CD4-positive, alpha-beta memory T cell (primary cell): ENCODE results near the gene ROPN1L. TPM values are rescaled to one million over a fixed set of nuclear protein-coding genes. Genes with fewer than 3 reads are reported as not detected.
"Not testable (repeated sequence)": the region's sequence is repeated elsewhere in the genome, so short reads cannot be mapped to it uniquely, and the experiment has no call there.

Experiments used
- CTCF ChIA-PET: fragments of 350-600 bp; sonication (Branson Sonifier 250); formaldehyde crosslinking; loops from one replicate; lab custom pipeline; 2021; ENCODE audit warnings: inconsistent platforms; ENCODE audit not compliant: partially characterized antibody; lab: Charles Lee
- POLR2A ChIA-PET: fragments of 350-600 bp; sonication (Branson Sonifier 250); formaldehyde crosslinking; loops from one replicate; lab custom pipeline; 2021; ENCODE audit not compliant: partially characterized antibody; lab: Charles Lee
- DNase-seq, 5 donors: peaks; one replicate each; pipeline versions ENCODE4 v3.0.0 to v3.0.0-alpha.2; 2020 to 2022; ENCODE audit warnings: mixed read lengths in 1 of 5
- H3K27ac ChIP-seq: one replicate; pipeline ENCODE4 v1.7.0; 2013; ENCODE audit warnings: low read depth, low read length
- H3K27me3 ChIP-seq: 2 replicates; pipeline ENCODE4 v1.7.0; 2013; ENCODE audit warnings: mild to moderate bottlenecking, low read length, moderate library complexity; ENCODE audit not compliant: insufficient read depth
- H3K36me3 ChIP-seq: 2 replicates; pipeline ENCODE4 v1.7.0; 2013; ENCODE audit warnings: mild to moderate bottlenecking, low read length, moderate library complexity; ENCODE audit not compliant: insufficient read depth
- H3K4me1 ChIP-seq: 2 replicates; pipeline ENCODE4 v1.7.0; 2013; ENCODE audit warnings: mild to moderate bottlenecking, low read length, moderate library complexity; ENCODE audit not compliant: insufficient read depth
- H3K4me3 ChIP-seq, 2 donors: one replicate each; pipeline ENCODE4 v1.7.0; 2013; ENCODE audit warnings: low read length in 2 of 2, mild to moderate bottlenecking in 1 of 2
- H3K9me3 ChIP-seq, 2 donors: one replicate each; pipeline ENCODE4 v1.7.0; 2013; ENCODE audit warnings: low read length in 2 of 2, control low read depth in 1 of 2; ENCODE audit not compliant: control insufficient read depth in 1 of 2
- H3K27ac Mint-ChIP-seq, 7 donors: one replicate each; pipeline ENCODE4 v1.8.0; 2020 to 2021; ENCODE audit warnings: mixed read lengths in 7 of 7, mild to moderate bottlenecking in 6 of 7, inconsistent platforms in 3 of 7, moderate library complexity in 3 of 7
- H3K27me3 Mint-ChIP-seq, 2 donors: one replicate each; pipeline ENCODE4 v1.8.0; 2020 to 2021; ENCODE audit warnings: mixed read lengths in 2 of 2
- H3K36me3 Mint-ChIP-seq, 2 donors: one replicate each; pipeline ENCODE4 v1.8.0; 2020 to 2021; ENCODE audit warnings: mixed read lengths in 2 of 2, inconsistent platforms in 1 of 2, mild to moderate bottlenecking in 1 of 2
- H3K4me1 Mint-ChIP-seq, 4 donors: one replicate each; pipeline ENCODE4 v1.8.0; 2020 to 2021; ENCODE audit warnings: mixed read lengths in 4 of 4, mild to moderate bottlenecking in 1 of 4
- H3K4me3 Mint-ChIP-seq, 8 donors: one replicate each; pipeline ENCODE4 v1.8.0; 2020 to 2021; ENCODE audit warnings: mixed read lengths in 8 of 8, mild to moderate bottlenecking in 7 of 8, moderate library complexity in 6 of 8, inconsistent platforms in 3 of 8
- H3K9me3 Mint-ChIP-seq, 8 donors: one replicate each; pipeline ENCODE4 v1.8.0; 2020 to 2021; ENCODE audit warnings: mixed read lengths in 8 of 8, mild to moderate bottlenecking in 5 of 8, inconsistent platforms in 3 of 8, moderate library complexity in 1 of 8
- intact Hi-C: fragments of 100-400 bp; cut with micrococcal nuclease; formaldehyde crosslinking; loops from one replicate; pipeline ENCODE4 v1.15.1; 2023
- polyA plus RNA-seq, 2 donors: library from polyadenylated mRNA; unstranded; fragments of 300-500 nt; fragmentation: Illumina TruSeq; gene quantifications; one replicate each; pipeline ENCODE4 v1.2.3, GENCODE V29; 2021
- total RNA-seq, 2 experiments: library from RNA; stranded (reverse); gene quantifications; one replicate each; pipeline ENCODE4 v1.2.3, GENCODE V29; 2021

Gene ROPN1L
- total and polyA plus RNA-seq, 4 experiments from 2014 or later: 0.42 to 6.5 (median 2.1) TPM

GRCh38 chr5:10491673-10492026, 50.0 kb downstream of the ROPN1L start:
- intact Hi-C loops: no loop called here
- Mint-ChIP-seq H3K36me3 (peaks cover 0 to 9% of the 10 kb centered on the region in 2 donors), H3K27ac (no peak overlapping the region), H3K4me3 (no peak overlapping the region), H3K9me3 (peaks cover 0 to 19% (median 13%) of the 10 kb centered on the region in 8 donors), H3K4me1 (peaks cover 6 to 29% (median 21%) of the 10 kb centered on the region in 4 donors), H3K27me3 (no peaks in the 10 kb centered on the region)
- no peaks in the 10 kb centered on the region for H3K9me3 ChIP-seq
- peaks cover 13% of the 10 kb centered on the region for H3K4me1 ChIP-seq
- no peak for DNase-seq
- no peak overlapping the region for H3K27ac ChIP-seq
- H3K27me3 ChIP-seq: no peaks in the 10 kb centered on the region
- POLR2A ChIA-PET: no interaction called here
- H3K36me3 ChIP-seq: no peaks in the 10 kb centered on the region
- CTCF ChIA-PET: no interaction called here
- no peak overlapping the region for H3K4me3 ChIP-seq

GRCh38 chr5:10493884-10494283, 52.2 kb downstream of the ROPN1L start:
- Mint-ChIP-seq H3K4me1 (peaks cover 6 to 24% (median 15%) of the 10 kb centered on the region in 4 donors), H3K4me3 (no peak overlapping the region), H3K36me3 (peaks cover 0 to 9% of the 10 kb centered on the region in 2 donors), H3K27me3 (no peaks in the 10 kb centered on the region), H3K27ac (no peak overlapping the region), H3K9me3 (peaks cover 0 to 19% (median 13%) of the 10 kb centered on the region in 8 donors)
- H3K27me3 ChIP-seq: no peaks in the 10 kb centered on the region
- intact Hi-C loops: no loop called here
- CTCF ChIA-PET: no interaction called here
- DNase-seq: no peak
- H3K4me1 ChIP-seq: peaks cover 13% of the 10 kb centered on the region
- H3K27ac ChIP-seq: no peak overlapping the region
- POLR2A ChIA-PET: no interaction called here
- no peaks in the 10 kb centered on the region for H3K9me3 ChIP-seq
- H3K36me3 ChIP-seq: no peaks in the 10 kb centered on the region
- no peak overlapping the region for H3K4me3 ChIP-seq

GRCh38 chr5:10494497-10494896, 52.8 kb downstream of the ROPN1L start:
- H3K4me1 Mint-ChIP-seq: peaks cover 6 to 19% (median 12%) of the 10 kb centered on the region in 4 donors
- H3K27me3 Mint-ChIP-seq, H3K9me3 ChIP-seq, CTCF ChIA-PET, POLR2A ChIA-PET, H3K27ac Mint-ChIP-seq, H3K36me3 Mint-ChIP-seq, H3K4me3 ChIP-seq, DNase-seq, intact Hi-C loops, H3K27me3 ChIP-seq, H3K36me3 ChIP-seq, H3K4me3 Mint-ChIP-seq, H3K27ac ChIP-seq: not testable (repeated sequence)
- peaks cover 12% of the 10 kb centered on the region for H3K4me1 ChIP-seq
- H3K9me3 Mint-ChIP-seq: peaks cover 0 to 19% (median 13%) of the 10 kb centered on the region in 8 donors

GRCh38 chr5:10497554-10497953, 55.9 kb downstream of the ROPN1L start:
- Histone ChIP-seq H3K4me1 (no peaks in the 10 kb centered on the region), H3K27ac (no peak overlapping the region), H3K9me3 (no peaks in the 10 kb centered on the region), H3K36me3 (no peaks in the 10 kb centered on the region), H3K4me3 (no peak overlapping the region), H3K27me3 (no peaks in the 10 kb centered on the region)
- DNase-seq: no peak
- H3K4me3 Mint-ChIP-seq: no peak overlapping the region
- H3K9me3 Mint-ChIP-seq: peaks cover 0 to 17% (median 13%) of the 10 kb centered on the region in 8 donors
- peak overlapping the region in 1 of 7 donors; percentile 13 for H3K27ac Mint-ChIP-seq
- peaks cover 0 to 9% of the 10 kb centered on the region in 2 donors for H3K36me3 Mint-ChIP-seq
- peaks cover 0 to under 1% (median 0%) of the 10 kb centered on the region in 4 donors for H3K4me1 Mint-ChIP-seq
- H3K27me3 Mint-ChIP-seq: no peaks in the 10 kb centered on the region
- CTCF ChIA-PET: no interaction called here
- intact Hi-C loops: no loop called here
- POLR2A ChIA-PET: no interaction called here

- intact Hi-C loops: no loop called here
- Histone ChIP-seq H3K27ac (no peak overlapping the region), H3K36me3 (no peaks in the 10 kb centered on the region), H3K9me3 (no peaks in the 10 kb centered on the region), H3K4me1 (no peaks in the 10 kb centered on the region), H3K27me3 (no peaks in the 10 kb centered on the region), H3K4me3 (no peak overlapping the region)
- CTCF ChIA-PET: no interaction called here
- Mint-ChIP-seq H3K4me3 (no peak overlapping the region), H3K36me3 (peaks cover 0 to 9% of the 10 kb centered on the region in 2 donors), H3K9me3 (peaks cover 0 to 17% (median 13%) of the 10 kb centered on the region in 8 donors), H3K27me3 (no peaks in the 10 kb centered on the region), H3K27ac (no peak overlapping the region), H3K4me1 (no peaks in the 10 kb centered on the region)
- POLR2A ChIA-PET: no interaction called here
- DNase-seq: no peak
Measured at GRCh38 chr5:10498350-10498749, 56.7 kb downstream of the ROPN1L start.

GRCh38 chr5:10499066-10499465, 57.4 kb downstream of the ROPN1L start:
- Mint-ChIP-seq H3K4me3 (peak overlapping the region in 1 of 8 donors; percentile 1), H3K36me3 (peaks cover 0 to 9% of the 10 kb centered on the region in 2 donors), H3K27ac (no peak overlapping the region), H3K4me1 (no peaks in the 10 kb centered on the region), H3K27me3 (no peaks in the 10 kb centered on the region), H3K9me3 (peaks cover 0 to 15% (median 11%) of the 10 kb centered on the region in 8 donors)
- no peak for DNase-seq
- POLR2A ChIA-PET: no interaction called here
- H3K36me3 ChIP-seq: no peaks in the 10 kb centered on the region
- no peaks in the 10 kb centered on the region for H3K9me3 ChIP-seq
- H3K4me3 ChIP-seq: no peak overlapping the region
- no peaks in the 10 kb centered on the region for H3K27me3 ChIP-seq
- CTCF ChIA-PET: no interaction called here
- H3K27ac ChIP-seq: no peak overlapping the region
- intact Hi-C loops: no loop called here
- no peaks in the 10 kb centered on the region for H3K4me1 ChIP-seq

- no peak overlapping the region for H3K27ac ChIP-seq
- CTCF ChIA-PET: no interaction called here
- H3K4me3 ChIP-seq: no peak overlapping the region
- POLR2A ChIA-PET: no interaction called here
- no peaks in the 10 kb centered on the region for H3K9me3 ChIP-seq
- no peaks in the 10 kb centered on the region for H3K36me3 ChIP-seq
- Mint-ChIP-seq H3K4me1 (no peaks in the 10 kb centered on the region), H3K27me3 (no peaks in the 10 kb centered on the region), H3K36me3 (peaks cover 0 to 4% of the 10 kb centered on the region in 2 donors), H3K27ac (no peak overlapping the region), H3K9me3 (peaks cover 0 to 8% (median 4%) of the 10 kb centered on the region in 8 donors), H3K4me3 (no peak overlapping the region)
- intact Hi-C loops: no loop called here
- no peak for DNase-seq
- H3K4me1 ChIP-seq: no peaks in the 10 kb centered on the region
- H3K27me3 ChIP-seq: no peaks in the 10 kb centered on the region
Measured at GRCh38 chr5:10499776-10500175, 58.1 kb downstream of the ROPN1L start.
